IMR-90 (cell line): ENCODE measurements around the gene ARL13A. TPM values are rescaled to one million over a fixed set of nuclear protein-coding genes. Genes with fewer than 3 reads are reported as not detected.

Experiments used
- ATAC-seq: fragments of 200-7000 bp; cut with Tn5 transposase; 2 replicates; pipeline ENCODE4 v1.9.1; 2020; ENCODE audit warnings: low read depth, mild to moderate bottlenecking, moderate library complexity
- BruUV-seq: library from RNA; stranded (reverse); fragments of 400-500 nt; replicated peaks from 2 replicates; lab custom pipeline; 2021; lab: Mats Ljungman, UMichigan
- CTCF ChIA-PET: fragments of 300-600 bp; formaldehyde crosslinking; extraction: SDS; loops from one replicate; lab custom pipeline; 2021; ENCODE audit warnings: antibody characterized with exemption; lab: Yijun Ruan, JAX
- POLR2A ChIA-PET: fragments of 300-600 bp; sonication (Branson Sonifier 250); formaldehyde crosslinking; loops from one replicate; lab custom pipeline; 2022; ENCODE audit warnings: antibody characterized with exemption; ENCODE audit not compliant: unreplicated experiment; lab: Charles Lee
- DNase-seq: peaks from one replicate; pipeline ENCODE4 v3.0.0; 2013
- H2AFZ ChIP-seq: replicated peaks from 2 replicates; pipeline ENCODE3; 2013; ENCODE audit warnings: low read length, mild to moderate bottlenecking; ENCODE audit not compliant: poor library complexity
- H2AK5ac ChIP-seq: 2 replicates; pipeline ENCODE4 v1.6.1; 2013; ENCODE audit warnings: low read depth, low read length, inconsistent platforms
- H2AK9ac ChIP-seq: replicated peaks from 2 replicates; pipeline ENCODE3; 2013; ENCODE audit warnings: mild to moderate bottlenecking, low read depth, low read length, moderate library complexity; ENCODE audit not compliant: poor library complexity
- H2BK120ac ChIP-seq: 2 replicates; pipeline ENCODE4 v1.6.1; 2013; ENCODE audit warnings: low read depth, low read length, inconsistent platforms
- H2BK15ac ChIP-seq: 3 replicates; pipeline ENCODE4 v1.6.1; 2013; ENCODE audit warnings: low read depth, low read length, inconsistent platforms
- H2BK20ac ChIP-seq: 2 replicates; pipeline ENCODE4 v1.6.1; 2013; ENCODE audit warnings: low read depth, mild to moderate bottlenecking, inconsistent platforms, low read length, moderate library complexity
- H2BK5ac ChIP-seq: 2 replicates; pipeline ENCODE4 v1.6.1; 2013; ENCODE audit warnings: mild to moderate bottlenecking, low read depth, low read length, inconsistent platforms; ENCODE audit not compliant: poor library complexity, severe bottlenecking
- H3K14ac ChIP-seq: replicated peaks from 2 replicates; pipeline ENCODE4 v1.6.1; 2013; ENCODE audit warnings: low read depth, low read length, inconsistent platforms
- H3K18ac ChIP-seq: 2 replicates; pipeline ENCODE4 v1.6.1; 2013; ENCODE audit warnings: low read depth, low read length, control low read depth
- H3K23ac ChIP-seq: 2 replicates; pipeline ENCODE4 v1.6.1; 2013; ENCODE audit warnings: low read depth, low read length, inconsistent platforms
- H3K27ac ChIP-seq: 2 replicates; pipeline ENCODE4 v1.5.1; 2013; ENCODE audit warnings: mild to moderate bottlenecking, control low read depth, low read length; ENCODE audit not compliant: insufficient read depth
- H3K27me3 ChIP-seq: 2 replicates; pipeline ENCODE4 v1.6.1; 2013; ENCODE audit warnings: low read length; ENCODE audit not compliant: control insufficient read depth, insufficient read depth
- H3K36me3 ChIP-seq: 2 replicates; pipeline ENCODE4 v1.6.1; 2013; ENCODE audit warnings: low read length, mixed read lengths; ENCODE audit not compliant: control insufficient read depth, insufficient read depth
- H3K4ac ChIP-seq: 2 replicates; pipeline ENCODE4 v1.6.1; 2013; ENCODE audit warnings: low read depth, low read length, inconsistent platforms
- H3K4me1 ChIP-seq: 2 replicates; pipeline ENCODE4 v1.6.1; 2013; ENCODE audit warnings: low read length, mixed read lengths; ENCODE audit not compliant: control insufficient read depth, insufficient read depth
- H3K4me2 ChIP-seq: 2 replicates; pipeline ENCODE4 v1.6.1; 2013; ENCODE audit warnings: low read depth, mild to moderate bottlenecking, control low read depth, low read length, moderate library complexity
- H3K4me3 ChIP-seq: 2 replicates; pipeline ENCODE4 v1.5.1; 2013; ENCODE audit warnings: low read depth, mild to moderate bottlenecking, control low read depth, low read length, moderate library complexity; ENCODE audit not compliant: insufficient read depth
- H3K56ac ChIP-seq: 2 replicates; pipeline ENCODE4 v1.6.1; 2013; ENCODE audit warnings: low read length, inconsistent platforms; ENCODE audit not compliant: insufficient read depth; ENCODE audit errors: extremely low read depth
- H3K79me1 ChIP-seq, 2 experiments: 2 replicates each; pipeline ENCODE4 v1.6.1; 2013; ENCODE audit warnings: low read length in 2 of 2, inconsistent platforms in 1 of 2, low read depth in 1 of 2
- H3K9ac ChIP-seq: 2 replicates; pipeline ENCODE4 v1.6.1; 2013; ENCODE audit warnings: low read depth, low read length, control low read depth
- H3K9me1 ChIP-seq: 2 replicates; pipeline ENCODE4 v1.6.1; 2013; ENCODE audit warnings: low read length, inconsistent platforms; ENCODE audit not compliant: insufficient read depth
- H3K9me3 ChIP-seq: 2 replicates; pipeline ENCODE4 v1.6.1; 2013; ENCODE audit warnings: low read length; ENCODE audit not compliant: control insufficient read depth, insufficient read depth
- H4K20me1 ChIP-seq: 2 replicates; pipeline ENCODE4 v1.6.1; 2013; ENCODE audit warnings: low read length, inconsistent platforms; ENCODE audit not compliant: insufficient read depth
- H4K5ac ChIP-seq: 2 replicates; pipeline ENCODE4 v1.6.1; 2013; ENCODE audit warnings: mild to moderate bottlenecking, low read depth, low read length, control low read depth
- H4K8ac ChIP-seq, 2 experiments: 2 replicates each; pipeline ENCODE4 v1.6.1; 2013; ENCODE audit warnings: low read depth in 2 of 2, low read length in 2 of 2, control low read depth in 1 of 2, inconsistent platforms in 1 of 2
- H4K91ac ChIP-seq: 2 replicates; pipeline ENCODE4 v1.6.1; 2013; ENCODE audit warnings: low read depth, low read length, inconsistent platforms; ENCODE audit not compliant: insufficient read depth
- CEBPB ChIP-seq: IDR thresholded peaks from 2 replicates; pipeline ENCODE4 v1.6.1; 2012; ENCODE audit warnings: low read depth, low read length, improper control_type of control experiment
- CHD1 ChIP-seq: IDR thresholded peaks from 2 replicates; pipeline ENCODE4 v1.6.1; 2012; ENCODE audit warnings: low read depth, low read length, improper control_type of control experiment
- CTCF ChIP-seq: conservative IDR thresholded peaks from 2 replicates; pipeline ENCODE4 v1.5.1; 2012; ENCODE audit warnings: mild to moderate bottlenecking, low read depth, low read length, improper control_type of control experiment
- MAFK ChIP-seq: IDR thresholded peaks from 2 replicates; pipeline ENCODE4 v1.6.1; 2012; ENCODE audit warnings: low read depth, low read length, improper control_type of control experiment
- NFE2L2 ChIP-seq: fragments of 150-350 bp; IDR thresholded peaks from 2 replicates; pipeline ENCODE4 v1.6.1; 2016; ENCODE audit warnings: low read depth, mild to moderate bottlenecking, low read length
- POLR2A ChIP-seq: IDR thresholded peaks from 2 replicates; pipeline ENCODE4 v1.6.1; 2012; ENCODE audit warnings: mild to moderate bottlenecking, low read depth, low read length
- RAD21 ChIP-seq: IDR thresholded peaks from 2 replicates; pipeline ENCODE4 v1.6.1; 2012; ENCODE audit warnings: low read length, improper control_type of control experiment
- RCOR1 ChIP-seq: IDR thresholded peaks from 2 replicates; pipeline ENCODE4 v1.6.1; 2012; ENCODE audit warnings: mild to moderate bottlenecking, low read length, improper control_type of control experiment; ENCODE audit not compliant: insufficient replicate concordance
- RFX5 ChIP-seq: IDR thresholded peaks from 2 replicates; pipeline ENCODE4 v1.8.0; 2012; ENCODE audit warnings: low read depth, mild to moderate bottlenecking, low read length, moderate library complexity
- SMC3 ChIP-seq: fragments of 150-350 bp; IDR thresholded peaks from 2 replicates; pipeline ENCODE4 v1.6.1; 2016; ENCODE audit warnings: low read depth, mild to moderate bottlenecking, antibody characterized with exemption, low read length, moderate library complexity
- WGBS, 2 experiments: methylation state at CpG; one replicate each; pipeline versions ENCODE4 v1.1.5 to v1.1.7; 2013; ENCODE audit warnings: missing lambda C conversion rate in 2 of 2; ENCODE audit not compliant: insufficient read length in 1 of 2; ENCODE audit errors: extremely low coverage in 2 of 2; 5-methylcytosine and 5-hydroxymethylcytosine counted together
- dilution Hi-C: fragments of 300-500 bp; cut with HindIII; formaldehyde crosslinking; loops from one replicate; pipeline ENCODE4 v1.14.3; 2018; ENCODE audit warnings: low sequenced_read_pairs; ENCODE audit not compliant: unreplicated experiment
- in situ Hi-C: fragments of 300-500 bp; cut with MboI; formaldehyde crosslinking; loops from 3 replicates; pipeline ENCODE4 v1.14.3; 2019; ENCODE audit warnings: low sequenced_read_pairs, inconsistent platforms, mixed read lengths
- intact Hi-C: fragments of 100-400 bp; cut with micrococcal nuclease; formaldehyde crosslinking; loops from 2 replicates; pipeline ENCODE4 v1.10.0; 2022
- polyA plus RNA-seq, 3 experiments: library from polyadenylated mRNA; depleted of rRNA; stranded (reverse); fragments of >200 nt; gene quantifications; 2 replicates each; pipeline ENCODE4 v1.2.3, GENCODE V29; 2012; ENCODE audit warnings: low replicate concordance in 1 of 3
- total RNA-seq: library from RNA; depleted of rRNA; stranded (reverse); fragments of >200 nt; gene quantifications from 2 replicates; pipeline ENCODE4 v1.2.3, GENCODE V29; 2012
- TF ChIP-seq, protein P1 (sequence below): fragments of 150-350 bp; IDR thresholded peaks from 2 replicates; pipeline ENCODE4 v1.6.1; 2016; ENCODE audit warnings: low read depth, mild to moderate bottlenecking, low read length, moderate library complexity, borderline replicate concordance

ARL13A gene
- total and polyA plus RNA-seq, 2 of the 4 experiments (the other 2 are of a cell fraction): not detected

DNA sequence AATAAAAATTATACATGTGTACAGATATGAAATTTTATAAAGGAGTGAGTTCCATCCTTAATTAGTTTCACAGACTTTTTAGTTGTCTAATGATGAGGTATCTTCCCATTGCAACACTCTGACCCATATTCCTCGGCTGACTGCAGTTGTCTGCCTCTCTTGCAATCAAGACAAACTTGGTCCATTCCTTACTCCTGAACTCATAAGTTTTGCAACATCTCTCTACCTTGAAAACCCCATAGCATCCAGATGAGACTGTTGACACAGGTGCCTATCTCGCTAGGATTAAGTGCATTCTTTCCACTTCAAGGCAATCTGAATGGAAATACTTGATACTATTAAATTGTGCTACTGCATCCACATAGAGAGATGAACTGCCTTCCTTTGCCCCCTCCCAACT, 43.1 kb upstream of the ARL13A start:
- H2AFZ ChIP-seq: no peak overlapping the region
- no peak for ATAC-seq
- no CpG with 5 or more reads among the region's 2 CpGs for WGBS, 2 experiments
- H2BK15ac ChIP-seq: no peak overlapping the region
- no peak overlapping the region for H3K9ac ChIP-seq
- no peak overlapping the region for H3K56ac ChIP-seq
- no peak overlapping the region for H3K4ac ChIP-seq
- ChIA-PET POLR2A (no interaction called here), CTCF (no interaction called here)
- H3K4me3 ChIP-seq: no peak overlapping the region
- no peak overlapping the region for H3K14ac ChIP-seq
- no peak overlapping the region for H4K5ac ChIP-seq
- no peaks in the 10 kb centered on the region for H3K4me1 ChIP-seq
- H3K79me1 ChIP-seq: no peaks in the 10 kb centered on the region
- no peaks in the 10 kb centered on the region for H4K20me1 ChIP-seq
- H2AK5ac ChIP-seq: no peak overlapping the region
- H2BK20ac ChIP-seq: no peak overlapping the region
- TF ChIP-seq RCOR1 (no peak), NFE2L2 (no peak), CTCF (no peak), RFX5 (no peak), CHD1 (no peak), RAD21 (no peak), CEBPB (no peak), POLR2A (no peak), SMC3 (no peak), MAFK (no peak)
- TF ChIP-seq, protein P1, sequence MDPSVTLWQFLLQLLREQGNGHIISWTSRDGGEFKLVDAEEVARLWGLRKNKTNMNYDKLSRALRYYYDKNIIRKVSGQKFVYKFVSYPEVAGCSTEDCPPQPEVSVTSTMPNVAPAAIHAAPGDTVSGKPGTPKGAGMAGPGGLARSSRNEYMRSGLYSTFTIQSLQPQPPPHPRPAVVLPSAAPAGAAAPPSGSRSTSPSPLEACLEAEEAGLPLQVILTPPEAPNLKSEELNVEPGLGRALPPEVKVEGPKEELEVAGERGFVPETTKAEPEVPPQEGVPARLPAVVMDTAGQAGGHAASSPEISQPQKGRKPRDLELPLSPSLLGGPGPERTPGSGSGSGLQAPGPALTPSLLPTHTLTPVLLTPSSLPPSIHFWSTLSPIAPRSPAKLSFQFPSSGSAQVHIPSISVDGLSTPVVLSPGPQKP: no peak
- H4K91ac ChIP-seq: no peak overlapping the region
- H3K27me3 ChIP-seq: peaks cover 5% of the 10 kb centered on the region; the same call in 1 of the 2 replicates
- H3K9me3 ChIP-seq: peaks cover 3% of the 10 kb centered on the region
- no peak overlapping the region for H4K8ac ChIP-seq
- no peak overlapping the region for H2BK120ac ChIP-seq
- H3K4me2 ChIP-seq: no peak overlapping the region
- dilution Hi-C loops (no loop called here), in situ Hi-C loops (no loop called here), intact Hi-C loops (no loop called here)
- H3K27ac ChIP-seq: no peak overlapping the region
- H2AK9ac ChIP-seq: no peak overlapping the region
- no peaks in the 10 kb centered on the region for H3K36me3 ChIP-seq
- H3K9me1 ChIP-seq: no peaks in the 10 kb centered on the region
- no peak overlapping the region for H3K23ac ChIP-seq
- H2BK5ac ChIP-seq: no peak overlapping the region
- BruUV-seq: no TSS peak
- peak; percentile 18 for DNase-seq
- no peak overlapping the region for H3K18ac ChIP-seq
